GM12878 (cell line): ENCODE measurements around the gene PLRG1. TPM values are rescaled to one million over a fixed set of nuclear protein-coding genes. Genes with fewer than 3 reads are reported as not detected.

ENCODE experiments used
- ATAC-seq: fragments of 200-7000 bp; cut with Tn5 transposase; 3 replicates; pipeline ENCODE4 v1.9.1; 2020; ENCODE audit warnings: mild to moderate bottlenecking, moderate library complexity
- BruUV-seq: library from RNA; stranded (reverse); fragments of 400-500 nt; replicated peaks from 2 replicates; lab custom pipeline; 2021; lab: Mats Ljungman, UMichigan
- CTCF ChIA-PET: fragments of 300-600 bp; sonication (Branson Sonifier 250); formaldehyde crosslinking; extraction: SDS; loops from one replicate; lab custom pipeline; 2021; ENCODE audit warnings: inconsistent platforms; lab: Yijun Ruan, JAX
- POLR2A ChIA-PET: fragments of 350-600 bp; formaldehyde crosslinking; extraction: SDS; loops from one replicate; lab custom pipeline; 2021; ENCODE audit warnings: inconsistent platforms; lab: Charles Lee
- RAD21 ChIA-PET: fragments of 300-600 bp; sonication (Branson Sonifier 250); formaldehyde crosslinking; loops from one replicate; lab custom pipeline; 2023; ENCODE audit warnings: antibody characterized with exemption; ENCODE audit not compliant: unreplicated experiment; lab: Charles Lee
- SMC1A ChIA-PET: fragments of 300-600 bp; sonication (Branson Sonifier 250); formaldehyde crosslinking; loops from one replicate; lab custom pipeline; 2023; ENCODE audit not compliant: unreplicated experiment, uncharacterized antibody; lab: Charles Lee
- DNase-seq: peaks from one replicate; pipeline ENCODE4 v3.0.0-alpha.2; 2011; ENCODE audit warnings: low read depth, low spot score
- FAIRE-seq: peaks from 3 replicates; lab custom pipeline; 2011; peaks lifted over from hg19 to GRCh38; lab: Jason Lieb, UNC
- H2AFZ ChIP-seq: 2 replicates; pipeline ENCODE4 v1.6.0; 2011; ENCODE audit warnings: low read depth, low read length, control low read depth; ENCODE audit not compliant: control insufficient read depth
- H3K27ac ChIP-seq: 2 replicates; pipeline ENCODE4 v1.5.1; 2011; ENCODE audit warnings: control low read depth; ENCODE audit not compliant: control insufficient read depth, insufficient read depth
- H3K27me3 ChIP-seq, 2 experiments: replicated peaks in 1 of 2; 2 replicates each; pipeline versions ENCODE4 v1.6.0 to v1.6.1; 2011; ENCODE audit warnings: low read length in 1 of 2; ENCODE audit not compliant: control insufficient read depth in 2 of 2, insufficient read depth in 2 of 2
- H3K36me3 ChIP-seq, 2 experiments: 2 replicates each; pipeline ENCODE4 v1.5.1; 2011; ENCODE audit warnings: low read length in 1 of 2; ENCODE audit not compliant: control insufficient read depth in 2 of 2, insufficient read depth in 2 of 2
- H3K4me1 ChIP-seq: 2 replicates; pipeline ENCODE4 v1.6.1; 2011; ENCODE audit warnings: mild to moderate bottlenecking, low read length, moderate library complexity, mixed read lengths; ENCODE audit not compliant: control insufficient read depth, insufficient read depth
- H3K4me2 ChIP-seq: 2 replicates; pipeline ENCODE4 v1.6.0; 2011; ENCODE audit warnings: control low read depth; ENCODE audit not compliant: control insufficient read depth, insufficient read depth
- H3K4me3 ChIP-seq: fragments of 200-600 bp; sonication (generic); 2 replicates; pipeline ENCODE4 v1.5.1; 2016
- H3K79me2 ChIP-seq: 2 replicates; pipeline ENCODE4 v1.6.0; 2011; ENCODE audit warnings: low read length; ENCODE audit not compliant: control insufficient read depth, insufficient read depth
- H3K9ac ChIP-seq: 2 replicates; pipeline ENCODE4 v1.8.0; 2011; ENCODE audit warnings: low read length, control low read depth, mixed read lengths; ENCODE audit not compliant: control insufficient read depth, insufficient read depth
- H3K9me3 ChIP-seq: replicated peaks from 3 replicates; pipeline ENCODE4 v1.5.1; 2011; ENCODE audit warnings: mild to moderate bottlenecking, low read length; ENCODE audit not compliant: control insufficient read depth, insufficient read depth
- H4K20me1 ChIP-seq: 2 replicates; pipeline ENCODE4 v1.6.0; 2011; ENCODE audit not compliant: control insufficient read depth, insufficient read depth
- BCL3 ChIP-seq: IDR thresholded peaks from 2 replicates; pipeline ENCODE4 v1.6.1; 2011; ENCODE audit warnings: borderline replicate concordance, low read depth, mild to moderate bottlenecking, moderate library complexity, low read length; ENCODE audit not compliant: insufficient read depth, poor library complexity, severe bottlenecking
- NFYA ChIP-seq: IDR thresholded peaks from 2 replicates; pipeline ENCODE4 v1.6.1; 2011; ENCODE audit warnings: low read depth, mild to moderate bottlenecking, low read length, improper control_type of control experiment, borderline replicate concordance
- PAX5 ChIP-seq: IDR thresholded peaks from 2 replicates; pipeline ENCODE4 v1.6.1; 2011; ENCODE audit warnings: low read depth, low read length, borderline replicate concordance
- POLR2AphosphoS5 ChIP-seq: IDR thresholded peaks from 2 replicates; pipeline ENCODE4 v1.6.1; 2011; ENCODE audit warnings: mild to moderate bottlenecking, low read length, inconsistent platforms
- RCOR1 ChIP-seq: conservative IDR thresholded peaks from 2 replicates; pipeline ENCODE4 v1.6.1; 2012; ENCODE audit warnings: low read depth, low read length, improper control_type of control experiment
- RELB ChIP-seq: fragments of 450-650 bp; IDR thresholded peaks from 2 replicates; pipeline ENCODE4 v1.6.1; 2017; ENCODE audit warnings: low read depth, mild to moderate bottlenecking, moderate library complexity
- RFX5 ChIP-seq: IDR thresholded peaks from 2 replicates; pipeline ENCODE4 v1.6.1; 2011; ENCODE audit warnings: low read depth, low read length, improper control_type of control experiment
- SKIL ChIP-seq: fragments of 450-650 bp; IDR thresholded peaks from 2 replicates; pipeline ENCODE4 v1.6.1; 2017; ENCODE audit warnings: mild to moderate bottlenecking, low read depth, inconsistent platforms; ENCODE audit not compliant: poor library complexity, severe bottlenecking
- ZBTB40 ChIP-seq: fragments of 450-650 bp; IDR thresholded peaks from 2 replicates; pipeline ENCODE4 v1.6.1; 2016; ENCODE audit warnings: mild to moderate bottlenecking, moderate library complexity, borderline replicate concordance
- WGBS: methylation state at CpG from one replicate; pipeline ENCODE4 v1.1.6; 2016; ENCODE audit warnings: low lambda C conversion rate; ENCODE audit not compliant: insufficient replicate concordance, insufficient coverage; ENCODE audit errors: missing lambda C conversion rate; 5-methylcytosine and 5-hydroxymethylcytosine counted together
- in situ Hi-C: fragments of 300-500 bp; cut with MboI; formaldehyde crosslinking; loops from 9 replicates; pipeline ENCODE4 v1.14.3; 2018; ENCODE audit warnings: mixed read lengths
- intact Hi-C: fragments of 100-400 bp; cut with micrococcal nuclease; formaldehyde crosslinking; loops from one replicate; pipeline ENCODE4 v1.14.2; 2022; ENCODE audit not compliant: unreplicated experiment
- polyA plus RNA-seq, 11 experiments: library from polyadenylated mRNA; depleted of rRNA in 4 of 11; unstranded in 6 of 11; stranded (reverse) in 5 of 11; fragments of >200 nt; fragmentation: Nextera tagmentation in 4 of 11; fragmentation: Illumina TruSeq in 1 of 11; extraction: Ambion mirVana in 4 of 11; extraction: Trizol in 1 of 11; gene quantifications; 1 replicate in 1 of 11; 2 replicates in 10 of 11; pipeline versions ENCODE4 v1.2.1 to v1.2.3, GENCODE V29; 2011 to 2016; ENCODE audit warnings: inconsistent platforms in 2 of 11, missing spikeins in 2 of 11, low read depth in 1 of 11
- total RNA-seq, 4 experiments: library from RNA; depleted of rRNA in 3 of 4; stranded (reverse); fragments of >200 nt in 3 of 4; fragmentation: Illumina TruSeq in 1 of 4; extraction: Trizol in 1 of 4; gene quantifications; 2 replicates each; pipeline versions ENCODE4 v1.2.1 to v1.2.3, GENCODE V29; 2013 to 2021

Gene PLRG1
- total and polyA plus RNA-seq, 10 of the 15 experiments (the other 5 are each of a cell fraction or from before 2014, with no cell fraction given), result 54.7 to 182 (median 111) TPM

GRCh38 chr4:154507156-154507555, 43.0 kb downstream of the PLRG1 start (continued):
- TF ChIP-seq RELB (no peak), NFYA (no peak), RFX5 (no peak)

- CTCF ChIA-PET, result interaction anchor here (0.8 to 2.5 kb wide), 28 partner anchors 9 to 1160 kb away, joined by 3 to 36 read pairs (median 4); partner anchors contain the start of gene PLRG1
- no peak for TF ChIP-seq POLR2AphosphoS5
- TF ChIP-seq ZBTB40, result no peak
- TF ChIP-seq PAX5, result no peak
- TF ChIP-seq RCOR1, result no peak
- TF ChIP-seq SKIL, result no peak
- TF ChIP-seq BCL3, result no peak
Measured at GRCh38 chr4:154506253-154506652, 43.9 kb downstream of the PLRG1 start.

More at GRCh38 chr4:154506253-154506652, 43.9 kb downstream of the PLRG1 start:
- ChIA-PET RAD21 (interaction anchor here (0.7 to 1.9 kb wide), 13 partner anchors 9 to 721 kb away, joined by 3 to 14 read pairs (median 4); no protein-coding TSS in a partner anchor), POLR2A (interaction anchor here (0.6 kb wide), 1 partner anchor 176 kb away, joined by 3 read pairs; no protein-coding TSS in a partner anchor), SMC1A (interaction anchor here (0.6 to 1.9 kb wide), 15 partner anchors 10 to 720 kb away, joined by 3 to 14 read pairs (median 4); no protein-coding TSS in a partner anchor)
- Histone ChIP-seq H3K4me3 (no peak overlapping the region), H3K27me3 (peaks cover 0 to 5% of the 10 kb centered on the region in 2 experiments; a peak in 1 of 4 replicates), H3K27ac (no peak overlapping the region), H3K9me3 (no peaks in the 10 kb centered on the region), H3K9ac (no peak overlapping the region), H3K79me2 (no peaks in the 10 kb centered on the region), H2AFZ (no peak overlapping the region), H3K36me3 (no peaks in the 10 kb centered on the region), H4K20me1 (no peaks in the 10 kb centered on the region), H3K4me1 (no peaks in the 10 kb centered on the region), H3K4me2 (no peak overlapping the region)
- FAIRE-seq, result peak; percentile 78
- in situ Hi-C loops, result loop anchor here (10.0 kb wide), 1 partner anchor 181 kb away; no protein-coding TSS in a partner anchor
- intact Hi-C loops, result loop anchor here (1.0 to 2.0 kb wide), 3 partner anchors 107 to 177 kb away; no protein-coding TSS in a partner anchor
- BruUV-seq, result no TSS peak
- peak; percentile 68 for ATAC-seq
- WGBS, result 2% methylated on average over 2 of the region's 2 CpGs
- no peak for DNase-seq
